ENCODE results near the gene TMEM132C.

TMEM132C gene

DNA sequence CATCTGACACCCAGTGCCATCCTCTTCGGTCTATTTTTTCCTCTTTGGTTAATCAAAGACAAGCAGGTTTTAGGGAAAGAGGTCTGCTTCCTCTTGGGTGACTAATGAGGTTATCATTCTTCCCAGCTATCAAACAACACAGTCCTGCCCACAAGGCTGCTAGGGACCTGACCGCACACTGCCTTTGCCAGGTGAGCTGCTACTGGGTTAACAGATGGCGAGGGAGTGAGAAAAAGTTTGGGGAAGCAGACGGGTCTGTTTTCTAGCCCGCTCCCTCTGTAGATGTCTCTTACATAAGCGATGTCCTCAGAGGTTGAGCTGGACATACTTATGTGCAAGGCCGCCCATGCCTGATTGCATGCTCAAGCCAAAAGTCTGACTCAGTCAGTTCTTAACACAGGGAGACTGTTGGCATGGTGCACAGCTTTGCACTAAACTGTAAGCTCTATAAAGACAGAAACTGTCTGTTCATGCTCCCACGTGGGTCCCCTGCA lies 462.7 kb downstream of the TMEM132C start:
- DNase-seq: no peak

DNA sequence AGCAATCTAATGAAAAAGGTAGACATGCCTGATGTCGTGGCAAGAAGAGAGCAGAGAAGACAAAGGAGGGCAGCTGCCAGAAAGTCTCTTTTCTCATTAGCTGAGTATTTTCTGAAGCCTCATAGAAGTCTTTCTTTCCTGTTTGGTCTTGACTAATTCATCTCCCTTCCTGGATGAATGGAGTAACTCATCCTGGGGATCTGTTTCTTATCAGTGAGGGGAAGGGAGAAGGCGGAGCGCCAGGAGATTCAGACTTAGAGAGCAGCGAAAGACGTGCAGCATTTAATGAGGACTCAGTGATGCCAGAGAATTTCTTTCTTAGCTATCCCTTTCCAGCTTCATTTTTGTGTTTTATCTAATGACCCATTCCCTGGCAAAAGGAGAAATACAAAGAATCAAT lies 467.4 kb downstream of the TMEM132C start:
- no peak for DNase-seq

DNA sequence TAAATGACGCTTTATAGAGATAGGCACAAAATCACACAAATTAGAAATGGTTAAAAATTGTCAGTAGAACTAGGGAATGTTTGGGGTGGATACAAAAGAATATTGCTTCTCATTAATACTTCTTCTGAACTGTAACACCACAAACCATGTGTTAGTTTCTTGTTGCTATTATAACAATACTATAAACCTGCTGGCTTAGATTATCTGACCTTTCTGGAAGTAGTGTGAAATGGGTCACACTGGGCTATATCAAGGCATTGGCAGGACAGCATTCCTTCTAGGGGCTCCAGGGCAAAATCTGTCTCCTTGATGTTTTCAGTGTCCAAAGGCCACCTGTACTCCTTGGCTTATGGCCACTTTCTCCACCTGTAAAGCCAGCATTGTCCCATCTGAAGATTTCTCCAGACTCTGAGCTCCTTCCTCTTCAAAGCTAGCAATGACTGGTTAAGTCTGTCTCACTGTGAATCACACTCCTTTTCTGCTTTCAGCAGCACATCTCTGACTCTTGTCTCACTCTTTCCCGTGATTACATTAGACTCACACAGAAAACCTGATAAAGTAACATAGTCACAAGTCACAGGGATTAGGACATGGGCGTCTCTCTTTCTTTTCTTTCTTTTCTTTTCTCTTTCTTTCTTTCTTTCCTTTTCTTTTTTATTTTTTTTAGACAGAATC lies 470.5 kb downstream of the TMEM132C start:
- no peak for DNase-seq

DNA sequence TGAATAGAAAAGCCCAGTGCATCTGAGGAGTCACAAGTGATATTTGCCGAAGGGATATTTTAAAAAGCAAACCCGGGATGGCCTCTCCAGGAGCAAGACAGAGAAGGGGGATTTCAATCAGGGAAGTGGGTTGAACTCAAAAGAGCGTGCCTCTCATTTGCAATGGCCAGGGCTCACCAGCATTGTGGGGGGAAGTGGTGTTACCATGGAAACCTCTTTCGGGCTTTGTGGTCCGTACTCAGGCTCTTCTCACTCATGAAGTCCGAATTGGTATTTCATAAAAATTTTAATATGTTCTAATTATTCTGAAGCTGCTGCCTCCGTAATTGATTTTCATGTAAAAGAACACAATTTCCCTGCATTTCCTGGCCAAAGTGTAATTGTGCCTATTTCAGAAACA lies 476.9 kb downstream of the TMEM132C start:
- no peak for DNase-seq

DNA sequence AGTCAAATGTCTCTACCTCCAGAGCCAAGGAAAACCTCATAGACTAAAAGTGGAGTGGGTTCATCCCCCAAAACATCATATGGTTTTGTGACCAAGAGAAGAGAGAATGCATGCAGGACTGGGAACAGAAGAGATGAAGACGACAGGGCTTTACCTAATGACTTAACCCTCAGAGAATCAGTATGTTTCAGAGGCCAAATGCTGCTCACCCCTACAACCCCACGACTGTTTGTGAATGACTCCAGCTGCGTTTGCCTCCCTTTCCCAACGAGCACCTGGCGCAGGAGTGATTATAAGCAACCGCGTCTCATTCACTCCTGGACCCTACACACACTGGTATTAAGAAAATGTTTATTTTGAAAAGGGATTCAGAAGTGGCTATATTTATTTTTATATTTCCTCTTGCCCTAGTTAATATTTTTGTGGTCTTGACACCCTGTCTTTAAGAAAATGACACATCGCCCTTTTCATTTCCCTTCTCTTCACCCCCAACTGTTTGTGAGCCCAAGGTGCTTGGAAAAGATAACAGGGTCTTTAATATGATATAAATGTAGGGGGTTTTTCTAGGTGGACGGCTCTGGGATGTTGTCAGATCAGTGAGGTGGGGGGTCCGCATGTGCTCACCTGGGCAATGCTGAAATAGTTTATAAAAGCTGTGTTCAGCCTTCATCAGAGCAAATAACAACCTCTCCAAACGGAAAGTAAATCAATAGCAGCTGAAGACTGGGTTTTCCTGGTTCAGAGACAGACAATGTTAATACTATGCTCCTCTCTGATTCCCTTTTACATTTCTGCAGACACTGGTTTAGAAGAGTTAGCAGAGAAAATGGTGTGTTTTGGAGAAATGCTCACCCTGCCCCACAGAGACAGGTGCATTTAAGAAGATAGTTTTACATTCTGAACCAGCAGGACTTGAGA lies 479.1 kb downstream of the TMEM132C start:
- no peak for DNase-seq

DNA sequence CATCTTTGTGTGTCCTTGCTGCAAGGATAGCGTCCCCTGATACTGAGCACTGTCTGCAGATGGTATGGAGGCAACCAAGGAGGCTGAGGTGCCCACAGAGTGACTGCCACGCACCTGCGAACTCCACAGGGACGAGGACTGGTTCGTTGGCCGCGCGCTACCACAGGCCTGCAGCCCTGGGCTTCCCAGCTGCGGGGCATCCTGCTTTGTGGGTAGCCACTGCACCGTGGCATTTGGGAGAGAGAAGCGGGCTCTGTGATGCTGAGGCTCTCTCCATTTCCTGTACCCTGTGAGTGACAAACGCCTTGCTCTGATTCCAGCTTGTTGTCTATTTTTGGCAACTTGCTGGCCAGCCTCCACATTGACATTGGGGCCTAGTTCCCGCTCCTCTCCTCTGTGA lies 480.5 kb downstream of the TMEM132C start:
- DNase-seq: no peak

DNA sequence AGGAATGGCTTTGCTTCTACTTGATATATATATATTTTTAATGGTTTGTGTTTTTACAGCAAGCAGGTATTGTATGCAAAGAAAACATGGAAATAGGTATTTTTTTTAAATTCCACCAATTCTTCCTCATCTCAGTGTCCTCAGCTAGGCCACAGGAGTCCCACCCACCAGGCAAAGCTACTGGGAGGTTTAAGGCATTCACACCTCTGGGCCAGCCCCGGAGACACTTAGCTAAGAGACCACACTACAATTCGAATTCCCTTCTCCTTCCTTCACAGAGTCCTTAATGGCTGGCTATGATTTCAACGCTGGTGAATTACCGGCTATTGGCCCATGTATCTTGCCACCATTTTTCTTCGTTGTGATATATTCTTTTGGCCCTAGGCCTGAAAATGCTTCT lies 485.4 kb downstream of the TMEM132C start:
- DNase-seq: no peak

DNA sequence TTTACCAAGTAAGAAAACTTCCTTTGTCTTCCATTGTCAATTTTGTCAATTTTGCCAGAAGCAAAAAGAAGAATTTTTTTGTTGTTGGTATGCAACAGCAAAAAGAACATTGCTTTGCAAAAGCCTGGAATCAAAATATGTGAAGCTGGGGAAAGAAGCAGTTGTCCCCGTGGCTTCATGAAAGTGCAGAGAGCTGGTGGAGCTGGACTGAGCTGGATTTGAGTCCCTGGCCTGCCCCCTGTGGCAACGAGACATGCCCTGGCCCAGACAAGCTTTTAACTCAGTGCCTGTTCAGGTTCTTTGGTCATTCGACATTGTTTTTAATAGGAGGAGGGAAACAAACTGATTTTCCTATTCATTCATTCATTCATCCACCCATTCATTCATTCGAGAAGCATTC lies 486.5 kb downstream of the TMEM132C start:
- no peak for DNase-seq

DNA sequence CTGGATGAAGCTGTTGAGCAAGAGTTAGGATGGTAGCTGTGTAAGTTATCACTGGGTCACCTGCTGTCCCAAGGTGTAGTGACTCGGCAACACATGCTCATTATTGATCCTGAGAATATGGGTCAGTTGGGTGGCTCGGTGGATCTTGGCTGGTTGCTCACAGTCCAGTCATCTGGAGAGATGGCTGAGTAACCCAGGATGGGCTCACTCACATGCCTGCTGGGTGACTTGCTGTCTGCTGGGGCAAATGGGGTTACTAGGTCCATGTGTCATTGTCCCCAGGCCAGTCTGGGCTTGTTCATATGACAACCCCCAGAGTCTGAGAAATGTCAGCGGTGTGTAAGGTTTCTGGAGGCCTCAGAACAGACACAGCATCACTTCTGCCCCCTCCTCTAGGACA lies 487.3 kb downstream of the TMEM132C start:
- no peak for DNase-seq

DNA sequence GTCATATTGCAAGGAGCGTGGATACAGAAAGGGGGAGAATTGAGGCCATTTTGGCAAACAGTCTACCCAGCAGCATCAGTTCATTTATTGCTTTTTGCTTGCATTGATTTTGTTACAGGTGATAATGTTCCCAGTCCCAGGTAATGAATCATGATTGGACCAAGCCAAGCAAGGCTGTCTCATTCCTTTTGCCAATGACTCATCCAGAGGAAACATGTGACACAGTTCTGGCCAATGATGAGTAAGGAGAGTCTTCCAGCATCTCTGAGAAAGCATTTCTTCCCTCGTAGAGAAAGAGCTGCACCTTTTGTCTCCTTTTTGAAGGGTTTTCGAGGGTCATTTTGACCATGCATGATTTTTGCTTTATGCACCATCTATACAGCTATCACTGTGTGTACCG lies 488.6 kb downstream of the TMEM132C start:
- DNase-seq: no peak

All from CD4-positive, alpha-beta T cell treated with Interleukin-15 for 1 hour (primary cell).